ENCODE measurements around the gene TSPEAR.

Gene TSPEAR

GRCh38 chr21:44477131-44477530 is 234.2 kb downstream of the TSPEAR start:
- DNase-seq = no peak

DNA sequence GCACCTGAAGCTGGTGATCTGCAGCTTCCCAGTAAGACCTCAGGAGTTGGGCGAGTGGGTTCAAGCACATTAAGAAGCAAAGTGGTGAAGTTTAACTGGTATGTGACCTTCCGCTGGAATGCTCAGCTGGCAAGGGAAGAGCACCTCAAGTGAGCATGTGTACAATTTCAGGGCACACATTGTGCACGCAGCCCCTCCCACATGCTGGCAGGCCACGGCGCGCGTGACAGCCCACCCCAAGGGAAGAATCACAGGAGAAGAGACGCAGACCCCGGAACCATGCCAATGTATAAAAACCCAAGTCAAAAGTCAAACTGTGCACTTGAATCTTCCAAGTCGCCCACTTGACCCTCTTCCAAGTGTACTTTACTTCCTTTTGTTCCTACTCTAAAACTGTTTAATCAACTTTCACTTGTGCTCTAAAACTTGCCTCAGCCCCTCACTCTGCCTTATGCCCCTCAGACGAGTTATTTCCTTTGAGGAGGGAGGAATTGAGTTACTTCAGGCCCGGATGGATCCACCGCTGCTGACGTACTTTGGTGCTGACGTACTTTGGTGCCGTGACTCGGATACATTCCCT is 236.0 kb downstream of the TSPEAR start:
- DNase-seq = no peak

GRCh38 chr21:44473915-44474555 is 237.3 kb downstream of the TSPEAR start:
- no peak for DNase-seq

GRCh38 chr21:44471996-44472395 is 239.4 kb downstream of the TSPEAR start:
- DNase-seq = no peak

DNA sequence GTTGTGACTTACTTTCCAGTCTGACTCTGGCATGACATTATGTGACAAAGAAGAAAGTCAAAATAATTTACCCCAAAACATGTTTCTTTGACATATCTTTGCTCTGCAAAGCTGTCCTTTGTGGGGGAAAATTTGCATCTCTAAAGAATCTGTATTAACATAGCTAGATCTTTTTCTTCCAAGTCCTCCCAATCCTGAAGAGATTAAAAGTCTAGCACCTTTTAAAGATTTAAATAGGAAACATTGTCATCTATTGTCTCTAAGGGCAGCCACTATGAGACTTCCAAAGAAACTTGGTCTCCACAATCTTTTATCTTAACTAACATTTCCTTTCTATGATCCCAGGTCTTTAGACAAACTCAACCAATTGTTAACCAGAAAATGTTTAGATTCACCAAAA is 240.0 kb downstream of the TSPEAR start:
- DNase-seq = no peak

DNA sequence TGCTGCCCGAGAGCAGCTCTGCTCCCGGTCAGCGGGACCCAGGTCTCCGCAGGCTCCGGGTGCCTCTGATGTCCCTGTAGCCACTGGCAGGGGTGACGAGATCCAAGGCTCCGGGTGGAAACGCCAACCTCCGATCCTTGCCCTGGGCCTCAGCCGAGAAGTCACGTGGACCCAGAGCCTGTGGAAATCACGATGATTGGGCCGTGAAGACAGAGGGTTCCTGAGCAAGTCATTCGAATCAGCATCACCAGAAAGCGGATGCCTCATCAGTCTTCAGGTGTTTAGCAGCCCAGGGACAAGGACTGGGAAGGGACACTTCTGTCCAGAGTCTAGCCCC is 243.5 kb downstream of the TSPEAR start:
- DNase-seq = no peak

DNA sequence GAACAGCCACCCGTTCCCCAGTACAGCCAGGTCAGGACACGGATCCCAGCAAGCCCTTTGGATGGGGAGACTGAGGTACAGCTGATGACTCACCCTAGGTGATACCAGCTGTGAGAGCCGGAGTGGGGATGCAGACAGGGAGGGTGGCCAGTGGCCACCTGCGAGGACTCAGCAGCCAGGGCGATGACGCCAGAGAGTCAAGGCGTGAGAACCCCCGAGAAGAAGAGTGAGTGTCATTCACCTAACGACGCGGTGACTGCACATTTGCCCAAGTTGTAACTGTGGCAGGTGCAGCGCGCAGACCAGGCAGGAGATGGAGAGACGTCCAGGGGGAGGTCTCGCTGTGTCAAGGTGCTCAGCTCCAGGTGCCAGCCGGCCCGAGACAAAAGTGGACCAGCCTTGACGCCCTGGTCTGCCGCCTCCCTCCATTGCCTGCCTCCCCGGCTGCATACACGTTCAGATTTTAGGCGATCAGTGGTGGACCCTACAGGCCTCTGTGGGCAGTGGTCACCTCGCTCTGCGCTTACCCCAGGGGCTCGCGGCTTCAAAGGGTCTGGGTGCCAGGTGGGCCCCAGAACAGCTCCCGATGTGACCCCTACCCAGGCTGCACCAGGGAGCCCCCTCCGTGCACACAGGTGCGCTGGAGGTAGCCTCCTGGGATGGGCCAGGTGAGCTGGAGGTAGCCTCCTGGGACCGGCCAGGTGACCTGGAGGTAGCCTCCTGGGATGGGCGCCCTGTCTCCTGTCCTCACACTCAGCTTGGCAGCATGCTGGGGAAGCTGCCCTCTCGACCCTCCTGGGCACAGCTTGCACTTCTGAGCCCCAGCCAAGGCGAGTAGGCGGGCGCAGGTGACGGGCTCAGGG is 244.1 kb downstream of the TSPEAR start:
- DNase-seq = no peak

- DNase-seq = no peak
These were observed 244.9 kb downstream of the TSPEAR start for GRCh38 chr21:44466351-44466954.

- DNase-seq = no peak
These were observed 247.0 kb downstream of the TSPEAR start for GRCh38 chr21:44464351-44464750.

DNA sequence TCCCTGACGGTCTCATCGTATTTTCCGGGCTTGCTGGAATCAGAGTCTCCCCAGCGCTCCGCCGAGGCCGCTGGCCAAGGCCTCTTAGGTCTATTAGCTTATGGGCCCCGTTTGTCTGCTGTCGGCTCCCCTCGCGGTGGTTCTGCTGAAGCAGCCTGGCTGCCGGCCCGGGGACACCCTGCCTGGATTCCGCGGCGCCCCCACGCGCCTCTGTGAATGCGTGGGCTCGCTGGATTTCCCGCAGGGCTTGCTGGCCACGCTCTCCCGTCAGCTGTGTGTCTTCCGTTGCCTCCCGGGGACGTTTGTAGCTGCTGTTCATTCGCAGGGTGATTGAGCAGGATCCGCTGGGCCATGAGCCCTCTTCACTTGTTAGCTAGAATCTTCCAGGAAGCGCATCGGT is 247.6 kb downstream of the TSPEAR start:
- no peak for DNase-seq

DNA sequence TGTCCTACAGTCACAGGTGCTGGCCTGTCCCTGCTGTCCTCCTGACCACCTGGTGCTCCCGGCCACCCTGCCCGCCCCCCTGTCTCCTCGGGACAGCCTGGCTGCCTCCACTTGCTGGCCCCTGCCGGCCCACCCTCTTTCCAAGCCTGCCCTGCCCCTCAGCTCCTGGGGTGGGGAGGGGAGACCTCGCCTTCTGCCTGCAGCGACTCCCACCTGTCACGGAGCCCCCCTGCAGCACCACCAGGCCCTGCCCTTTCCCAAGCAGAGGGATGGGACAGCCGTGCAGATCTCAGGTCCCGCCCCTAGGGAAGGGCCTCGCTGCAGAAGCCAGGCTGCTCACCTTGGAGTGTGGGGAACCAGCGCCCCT is 248.6 kb downstream of the TSPEAR start:
- no peak for DNase-seq

- DNase-seq = no peak
These were observed 249.1 kb downstream of the TSPEAR start for GRCh38 chr21:44462086-44462833.

- DNase-seq = no peak
These were observed 249.8 kb downstream of the TSPEAR start for GRCh38 chr21:44461464-44462001.

DNA sequence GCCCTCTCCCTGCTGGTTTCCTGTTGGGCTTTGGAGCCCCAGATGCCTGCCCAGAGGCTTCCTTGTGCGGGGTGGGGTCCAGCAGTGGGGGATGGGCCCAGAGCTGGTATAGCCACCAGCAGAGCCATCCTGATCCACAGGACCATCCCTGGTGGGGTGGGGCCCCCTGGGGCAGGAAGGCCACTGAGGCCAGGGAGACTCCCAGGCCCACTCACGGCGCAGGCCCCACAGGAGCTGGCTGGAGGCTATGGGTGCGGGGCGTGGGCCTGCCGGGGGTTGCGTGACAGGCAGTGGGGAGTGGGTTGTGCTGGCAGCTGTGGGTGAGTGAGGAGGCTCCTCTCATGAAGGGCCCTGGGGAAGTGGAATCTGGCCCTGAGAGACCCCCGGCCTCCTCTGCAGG is 250.4 kb downstream of the TSPEAR start:
- no peak for DNase-seq

GRCh38 chr21:44460441-44460755 is 251.0 kb downstream of the TSPEAR start:
- DNase-seq = no peak

GRCh38 chr21:44459712-44460440 is 251.5 kb downstream of the TSPEAR start:
- no peak for DNase-seq

- DNase-seq = peak; percentile 21
These were observed 252.2 kb downstream of the TSPEAR start for GRCh38 chr21:44458971-44459711.

DNA sequence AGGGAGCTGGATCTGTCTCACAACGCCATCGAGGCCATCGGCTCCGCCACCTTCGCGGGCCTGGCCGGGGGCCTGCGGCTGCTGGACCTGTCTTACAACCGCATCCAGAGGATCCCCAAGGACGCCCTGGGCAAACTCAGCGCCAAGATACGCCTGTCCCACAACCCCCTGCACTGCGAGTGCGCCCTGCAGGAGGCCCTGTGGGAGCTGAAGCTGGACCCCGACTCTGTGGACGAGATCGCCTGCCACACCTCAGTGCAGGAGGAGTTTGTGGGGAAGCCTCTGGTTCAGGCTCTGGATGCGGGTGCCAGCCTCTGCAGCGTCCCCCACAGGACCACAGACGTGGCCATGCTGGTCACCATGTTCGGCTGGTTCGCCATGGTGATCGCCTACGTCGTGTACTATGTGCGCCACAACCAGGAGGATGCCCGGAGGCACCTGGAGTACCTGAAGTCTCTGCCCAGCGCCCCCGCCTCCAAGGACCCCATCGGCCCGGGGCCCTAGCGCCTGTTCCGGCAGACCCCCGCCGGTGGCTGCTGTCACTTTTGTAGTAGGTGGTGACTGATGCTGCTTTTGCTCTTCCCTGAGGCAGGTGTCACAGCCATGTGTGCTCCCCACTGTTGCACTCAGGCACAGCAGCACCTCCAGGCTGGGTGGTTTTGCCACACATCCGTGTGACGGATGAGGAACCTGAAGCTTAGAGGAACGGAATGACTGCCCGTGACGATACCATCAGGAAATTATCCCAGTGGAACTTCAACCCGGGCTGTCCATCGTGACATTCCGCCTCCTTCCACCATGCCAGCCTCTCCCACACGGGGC is 254.2 kb downstream of the TSPEAR start:
- DNase-seq = no peak

DNA sequence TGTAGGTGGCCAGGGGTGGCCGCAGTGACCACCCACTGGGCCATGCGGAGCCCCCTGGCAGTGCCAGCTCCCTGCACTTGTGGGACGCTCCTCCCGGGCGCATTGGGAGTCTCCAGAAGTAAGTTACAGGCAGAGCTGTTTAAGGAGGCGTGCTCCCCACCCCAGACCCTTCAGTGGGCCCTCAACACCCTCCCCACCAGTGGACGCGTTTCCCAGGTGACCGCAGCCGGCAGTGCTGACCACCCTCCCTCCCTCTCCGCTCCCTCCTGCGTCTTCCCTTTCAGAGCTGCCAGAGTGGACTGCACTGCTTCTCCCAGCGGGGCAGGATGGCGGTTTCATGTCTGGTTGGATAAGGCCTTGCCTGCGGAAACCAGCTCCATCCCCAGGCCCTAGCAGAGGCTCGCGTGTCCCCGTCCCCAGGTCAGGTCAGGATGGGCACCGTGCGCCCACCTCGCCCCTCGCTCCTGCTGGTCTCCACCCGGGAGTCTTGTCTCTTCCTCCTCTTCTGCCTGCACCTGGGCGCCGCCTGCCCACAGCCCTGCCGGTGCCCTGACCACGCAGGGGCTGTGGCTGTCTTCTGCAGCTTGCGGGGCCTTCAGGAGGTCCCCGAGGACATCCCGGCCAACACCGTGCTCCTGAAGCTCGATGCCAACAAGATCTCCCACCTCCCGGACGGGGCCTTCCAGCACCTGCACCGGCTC is 255.0 kb downstream of the TSPEAR start:
- no peak for DNase-seq

All from suppressor macrophage treated with lipopolysaccharide for 4 hours (primary cell).